AG04449 (cell line): ENCODE measurements around the gene CYP39A1.
A peak's percentile ranks its signal among the peaks of the same experiment; 100 is the strongest.

ENCODE experiments used
- CTCF ChIA-PET: fragments of 350-600 bp; formaldehyde crosslinking; extraction: SDS; loops from one replicate; lab custom pipeline; 2021; ENCODE audit warnings: antibody characterized with exemption; lab: Yijun Ruan, JAX
- POLR2A ChIA-PET: fragments of 400-600, 350-600 bp; formaldehyde crosslinking; extraction: SDS; loops from one replicate; lab custom pipeline; 2020; ENCODE audit warnings: antibody characterized with exemption, inconsistent platforms; lab: Yijun Ruan, JAX
- DNase-seq: peaks from one replicate; pipeline ENCODE4 v3.0.0-alpha.2; 2010; ENCODE audit warnings: low read depth, low spot score
- H3K4me3 ChIP-seq: 2 replicates; pipeline ENCODE4 v1.5.1; 2011; ENCODE audit warnings: low read depth, mild to moderate bottlenecking, control low read depth, low read length
- TF ChIP-seq, protein P1 (sequence below): IDR thresholded peaks from one replicate; pipeline ENCODE4 v1.5.1; 2011; ENCODE audit warnings: mild to moderate bottlenecking, moderate library complexity, low read length, control low read depth, inconsistent platforms; ENCODE audit not compliant: insufficient read depth; ENCODE audit errors: missing control alignments

Gene CYP39A1

GRCh38 chr6:46688966-46689335 lies 36.3 kb upstream of the CYP39A1 start:
- TF ChIP-seq, protein P1, sequence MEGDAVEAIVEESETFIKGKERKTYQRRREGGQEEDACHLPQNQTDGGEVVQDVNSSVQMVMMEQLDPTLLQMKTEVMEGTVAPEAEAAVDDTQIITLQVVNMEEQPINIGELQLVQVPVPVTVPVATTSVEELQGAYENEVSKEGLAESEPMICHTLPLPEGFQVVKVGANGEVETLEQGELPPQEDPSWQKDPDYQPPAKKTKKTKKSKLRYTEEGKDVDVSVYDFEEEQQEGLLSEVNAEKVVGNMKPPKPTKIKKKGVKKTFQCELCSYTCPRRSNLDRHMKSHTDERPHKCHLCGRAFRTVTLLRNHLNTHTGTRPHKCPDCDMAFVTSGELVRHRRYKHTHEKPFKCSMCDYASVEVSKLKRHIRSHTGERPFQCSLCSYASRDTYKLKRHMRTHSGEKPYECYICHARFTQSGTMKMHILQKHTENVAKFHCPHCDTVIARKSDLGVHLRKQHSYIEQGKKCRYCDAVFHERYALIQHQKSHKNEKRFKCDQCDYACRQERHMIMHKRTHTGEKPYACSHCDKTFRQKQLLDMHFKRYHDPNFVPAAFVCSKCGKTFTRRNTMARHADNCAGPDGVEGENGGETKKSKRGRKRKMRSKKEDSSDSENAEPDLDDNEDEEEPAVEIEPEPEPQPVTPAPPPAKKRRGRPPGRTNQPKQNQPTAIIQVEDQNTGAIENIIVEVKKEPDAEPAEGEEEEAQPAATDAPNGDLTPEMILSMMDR: no peak
- ChIA-PET POLR2A (no interaction called here), CTCF (no interaction called here)
- H3K4me3 ChIP-seq: no peak overlapping the region
- DNase-seq: no peak

GRCh38 chr6:46688117-46688965 lies 35.7 kb upstream of the CYP39A1 start:
- no peak for DNase-seq
- CTCF ChIA-PET: no interaction called here
- H3K4me3 ChIP-seq: no peak overlapping the region
- TF ChIP-seq, protein P1: no peak
- POLR2A ChIA-PET: no interaction called here

- H3K4me3 ChIP-seq: no peak within 1 kb of the TSS
- CTCF ChIA-PET: no interaction called here
- POLR2A ChIA-PET: no interaction called here
- TF ChIP-seq, protein P1: no peak
- DNase-seq: no peak
Observed at GRCh38 chr6:46687619-46688097, 35.0 kb upstream of the CYP39A1 start, which contains the start of gene TDRD6. Gene TDRD6, plus strand, starts transcription at chr6:46687885. Its CDS starts 244 bp downstream, at chr6:46688129.

- TF ChIP-seq, protein P1: no peak
- H3K4me3 ChIP-seq: no peak overlapping the region
- ChIA-PET CTCF (no interaction called here), POLR2A (no interaction called here)
- DNase-seq: peak; percentile 17
Observed at GRCh38 chr6:46684771-46685170, 32.2 kb upstream of the CYP39A1 start.

- POLR2A ChIA-PET: no interaction called here
- no peak for DNase-seq
- CTCF ChIA-PET: no interaction called here
Observed at GRCh38 chr6:46677314-46677654, 24.7 kb upstream of the CYP39A1 start.

More at GRCh38 chr6:46677314-46677654, 24.7 kb upstream of the CYP39A1 start:
- TF ChIP-seq, protein P1: no peak
- H3K4me3 ChIP-seq: no peak overlapping the region
